Peyer's patch (tissue), 4 donors: ENCODE measurements around the gene POR. TPM values are rescaled to one million over a fixed set of nuclear protein-coding genes. Genes with fewer than 3 reads are reported as not detected.

Source experiments
- DNase-seq, 3 donors: peaks; one replicate each; pipeline ENCODE4 v3.0.0-alpha.2; 2017 to 2019
- H3K27ac ChIP-seq, 4 donors: fragments of 200-600 bp; sonication (generic); one replicate each; pipeline ENCODE4 v1.5.1; 2016 to 2019
- H3K27me3 ChIP-seq, 2 donors: fragments of 200-600 bp; sonication (generic); one replicate each; pipeline ENCODE4 v1.5.1; 2019
- H3K36me3 ChIP-seq, 3 donors: fragments of 200-600 bp; sonication (generic); one replicate each; pipeline ENCODE4 v1.5.1; 2016 to 2019
- H3K4me1 ChIP-seq, 4 donors: fragments of 200-600 bp; sonication (generic); one replicate each; pipeline ENCODE4 v1.5.1; 2016 to 2019
- H3K4me3 ChIP-seq, 4 donors: fragments of 200-600 bp; sonication (generic); 1 replicate in 3 of 4; 2 replicates in 1 of 4; pipeline ENCODE4 v1.5.1; 2016 to 2019; ENCODE audit warnings: mild to moderate bottlenecking in 1 of 4
- H3K9me3 ChIP-seq, 4 donors: fragments of 200-600 bp; sonication (generic); one replicate each; pipeline ENCODE4 v1.5.1; 2016 to 2019; ENCODE audit warnings: mild to moderate bottlenecking in 1 of 4
- POLR2A ChIP-seq, 2 donors: fragments of 450-650 bp; IDR thresholded peaks; one replicate each; pipeline ENCODE4 v1.5.1; 2017; ENCODE audit warnings: antibody characterized with exemption in 2 of 2, mild to moderate bottlenecking in 2 of 2, moderate library complexity in 2 of 2
- total RNA-seq, 4 donors: library from RNA; depleted of rRNA; stranded (reverse); fragments of >200 nt; gene quantifications; one replicate each; pipeline ENCODE4 v1.1.0, GENCODE V29; 2016
- TF ChIP-seq, protein P1 (sequence below), 6 experiments: fragments of 450-650 bp in 4 of 6; fragments of 200-600 bp in 2 of 6; sonication (generic) in 1 of 6; IDR thresholded peaks; one replicate each; pipeline ENCODE4 v1.5.1; 2017 to 2019; ENCODE audit warnings: antibody characterized with exemption in 6 of 6, mild to moderate bottlenecking in 3 of 6, moderate library complexity in 1 of 6

Gene POR
- total RNA-seq, 4 donors from 2014 or later, result 67.7 to 625 (median 451) TPM

DNA sequence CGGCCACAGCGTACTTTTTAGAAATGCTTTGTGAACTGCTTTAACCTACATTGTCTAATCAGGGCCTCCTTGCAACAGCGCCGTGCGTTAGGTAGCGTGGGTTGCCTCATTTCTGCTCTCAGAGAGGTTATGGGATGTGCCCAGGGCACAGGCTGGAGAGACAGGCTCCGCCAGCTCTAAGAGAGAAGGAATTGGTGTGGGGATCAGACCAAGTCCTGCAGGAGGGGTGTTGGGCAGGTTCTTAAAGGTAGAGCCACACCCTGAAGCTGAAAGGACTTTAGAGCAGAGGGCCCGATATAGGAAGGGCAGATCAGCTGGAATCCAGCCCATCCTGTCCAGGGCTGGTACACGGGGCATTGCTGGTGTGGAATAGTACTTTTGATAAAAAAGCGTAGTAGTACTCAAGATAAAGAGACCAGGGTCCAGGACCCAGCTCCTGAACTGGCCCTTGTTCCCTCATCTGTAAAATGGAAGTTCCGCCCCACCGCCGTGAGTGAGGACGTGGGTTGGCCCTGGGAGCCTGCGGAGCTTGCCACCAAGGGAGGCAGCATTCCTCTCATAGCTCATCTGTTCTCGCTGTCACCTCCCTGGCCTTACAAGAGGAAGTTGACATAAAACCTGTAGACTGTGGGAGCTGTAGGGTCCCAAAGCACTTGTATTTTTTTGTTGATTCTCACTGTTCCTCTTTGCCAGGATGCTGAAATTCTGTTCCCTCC is 42.2 kb downstream of the POR start:
- Histone ChIP-seq H3K4me1 (peaks cover 0 to 21% (median 0%) of the 10 kb centered on the region in 4 donors), H3K9me3 (no peaks in the 10 kb centered on the region), H3K36me3 (peaks cover 0 to 61% (median 0%) of the 10 kb centered on the region in 3 donors), H3K27me3 (no peaks in the 10 kb centered on the region), H3K27ac (peak overlapping the region in 3 of 4 donors; percentile 63 to 85 (median 84)), H3K4me3 (no peak overlapping the region)
- TF ChIP-seq, protein P1, sequence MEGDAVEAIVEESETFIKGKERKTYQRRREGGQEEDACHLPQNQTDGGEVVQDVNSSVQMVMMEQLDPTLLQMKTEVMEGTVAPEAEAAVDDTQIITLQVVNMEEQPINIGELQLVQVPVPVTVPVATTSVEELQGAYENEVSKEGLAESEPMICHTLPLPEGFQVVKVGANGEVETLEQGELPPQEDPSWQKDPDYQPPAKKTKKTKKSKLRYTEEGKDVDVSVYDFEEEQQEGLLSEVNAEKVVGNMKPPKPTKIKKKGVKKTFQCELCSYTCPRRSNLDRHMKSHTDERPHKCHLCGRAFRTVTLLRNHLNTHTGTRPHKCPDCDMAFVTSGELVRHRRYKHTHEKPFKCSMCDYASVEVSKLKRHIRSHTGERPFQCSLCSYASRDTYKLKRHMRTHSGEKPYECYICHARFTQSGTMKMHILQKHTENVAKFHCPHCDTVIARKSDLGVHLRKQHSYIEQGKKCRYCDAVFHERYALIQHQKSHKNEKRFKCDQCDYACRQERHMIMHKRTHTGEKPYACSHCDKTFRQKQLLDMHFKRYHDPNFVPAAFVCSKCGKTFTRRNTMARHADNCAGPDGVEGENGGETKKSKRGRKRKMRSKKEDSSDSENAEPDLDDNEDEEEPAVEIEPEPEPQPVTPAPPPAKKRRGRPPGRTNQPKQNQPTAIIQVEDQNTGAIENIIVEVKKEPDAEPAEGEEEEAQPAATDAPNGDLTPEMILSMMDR (IDR thresholded peaks at IDR 0.05), result no peak
- TF ChIP-seq POLR2A (IDR thresholded peaks at IDR 0.05), result peak; percentile 6 to 28
- peak in 2 of 3 donors; percentile 85 to 86 for DNase-seq

DNA sequence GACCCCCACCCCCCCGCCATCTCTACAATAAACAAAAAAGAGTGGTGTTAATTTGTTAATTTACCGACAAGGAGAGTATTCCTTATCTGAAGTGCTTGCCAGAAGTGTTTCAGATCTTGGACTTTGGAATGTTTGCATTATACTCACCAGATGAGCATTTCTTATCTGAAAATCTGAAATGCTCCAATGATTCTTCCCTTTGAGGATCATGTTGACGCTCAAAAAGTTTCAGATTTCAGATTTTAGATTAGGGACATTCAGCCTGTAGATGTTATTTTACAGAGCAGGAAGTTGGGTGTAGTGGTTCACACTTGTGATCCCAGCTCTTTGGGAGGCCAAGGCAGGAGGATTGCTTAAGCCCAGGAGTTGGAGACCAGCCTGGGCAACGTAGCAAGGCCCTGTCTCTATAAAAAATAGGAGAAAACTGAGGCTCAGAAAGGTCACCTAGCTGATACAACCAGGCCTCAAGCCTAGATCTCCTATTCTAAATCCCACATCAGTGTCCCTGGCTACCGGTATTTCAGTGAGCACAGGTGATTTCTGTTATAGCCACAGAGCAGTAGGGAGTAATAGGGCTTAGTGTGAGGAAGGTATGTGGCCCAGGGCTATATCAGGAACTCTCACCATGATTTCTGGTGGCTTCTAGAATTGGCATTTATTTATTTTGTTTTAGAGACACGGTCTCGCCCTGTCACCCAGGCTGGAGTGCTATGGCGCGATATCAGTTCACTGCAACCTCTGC is 44.0 kb downstream of the POR start:
- H3K36me3 ChIP-seq, result peaks cover 0 to 55% (median 0%) of the 10 kb centered on the region in 3 donors
- H3K4me1 ChIP-seq, result peaks cover 0 to 21% (median 0%) of the 10 kb centered on the region in 4 donors
- H3K4me3 ChIP-seq, result no peak overlapping the region
- peak overlapping the region in 3 of 4 donors; percentile 63 to 85 (median 84) for H3K27ac ChIP-seq
- no peak for DNase-seq
- no peaks in the 10 kb centered on the region for H3K9me3 ChIP-seq
- H3K27me3 ChIP-seq, result no peaks in the 10 kb centered on the region
- TF ChIP-seq, protein P1 (IDR thresholded peaks at IDR 0.05), result no peak
- no peak for TF ChIP-seq POLR2A (IDR thresholded peaks at IDR 0.05)

DNA sequence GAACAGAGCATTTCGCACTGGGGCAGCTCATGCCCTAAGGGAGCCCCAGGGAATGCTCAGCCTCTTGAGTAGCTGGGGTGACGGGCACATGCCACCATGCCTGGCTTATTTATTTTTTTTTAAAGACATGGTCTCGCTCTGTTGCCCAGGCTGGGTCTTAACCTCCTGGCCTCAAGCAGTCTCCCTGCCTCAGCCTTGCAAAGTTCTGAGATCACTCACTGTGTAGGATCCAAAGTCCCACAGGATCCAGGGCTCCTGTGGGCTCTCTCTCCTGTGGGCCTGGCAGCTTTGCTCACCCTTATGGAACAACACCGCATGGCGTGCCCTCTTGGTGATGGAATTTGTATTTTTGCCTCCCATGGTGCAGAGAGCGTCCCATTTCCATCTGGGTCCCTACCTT is 45.4 kb downstream of the POR start:
- DNase-seq, result no peak
- TF ChIP-seq POLR2A (IDR thresholded peaks at IDR 0.05), result no peak
- TF ChIP-seq, protein P1 (IDR thresholded peaks at IDR 0.05), result no peak
- H3K27ac ChIP-seq, result no peak overlapping the region
- H3K27me3 ChIP-seq, result no peaks in the 10 kb centered on the region
- no peak overlapping the region for H3K4me3 ChIP-seq
- no peaks in the 10 kb centered on the region for H3K9me3 ChIP-seq
- H3K4me1 ChIP-seq, result peaks cover 0 to 21% (median 0%) of the 10 kb centered on the region in 4 donors
- H3K36me3 ChIP-seq, result peaks cover 0 to 48% (median 0%) of the 10 kb centered on the region in 3 donors

DNA sequence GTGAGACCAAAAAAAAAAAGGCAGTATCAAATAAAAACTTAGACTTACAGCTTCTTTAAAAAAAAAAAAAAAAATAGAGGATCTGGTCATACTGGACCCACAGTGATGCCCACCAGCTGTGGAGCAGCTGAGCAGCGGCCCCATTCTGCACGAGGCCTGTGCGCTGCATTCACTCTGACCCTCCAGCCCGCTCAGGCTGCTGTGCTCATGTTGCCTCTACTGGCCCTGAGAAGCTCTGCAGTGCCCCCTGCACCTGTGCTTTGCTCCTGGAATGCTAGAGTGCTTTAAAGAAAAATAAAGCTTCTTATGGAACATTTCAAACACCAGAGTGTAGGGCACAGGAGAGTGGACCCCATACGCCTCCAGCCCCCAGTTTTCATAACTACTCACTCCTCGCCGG is 46.3 kb downstream of the POR start:
- H3K27ac ChIP-seq, result no peak overlapping the region
- H3K4me1 ChIP-seq, result peaks cover 0 to 28% (median 0%) of the 10 kb centered on the region in 4 donors
- H3K36me3 ChIP-seq, result peaks cover 0 to 41% (median 0%) of the 10 kb centered on the region in 3 donors
- H3K9me3 ChIP-seq, result no peaks in the 10 kb centered on the region
- no peak for DNase-seq
- TF ChIP-seq, protein P1 (IDR thresholded peaks at IDR 0.05), result no peak
- TF ChIP-seq POLR2A (IDR thresholded peaks at IDR 0.05), result no peak
- H3K4me3 ChIP-seq, result no peak overlapping the region
- no peaks in the 10 kb centered on the region for H3K27me3 ChIP-seq

DNA sequence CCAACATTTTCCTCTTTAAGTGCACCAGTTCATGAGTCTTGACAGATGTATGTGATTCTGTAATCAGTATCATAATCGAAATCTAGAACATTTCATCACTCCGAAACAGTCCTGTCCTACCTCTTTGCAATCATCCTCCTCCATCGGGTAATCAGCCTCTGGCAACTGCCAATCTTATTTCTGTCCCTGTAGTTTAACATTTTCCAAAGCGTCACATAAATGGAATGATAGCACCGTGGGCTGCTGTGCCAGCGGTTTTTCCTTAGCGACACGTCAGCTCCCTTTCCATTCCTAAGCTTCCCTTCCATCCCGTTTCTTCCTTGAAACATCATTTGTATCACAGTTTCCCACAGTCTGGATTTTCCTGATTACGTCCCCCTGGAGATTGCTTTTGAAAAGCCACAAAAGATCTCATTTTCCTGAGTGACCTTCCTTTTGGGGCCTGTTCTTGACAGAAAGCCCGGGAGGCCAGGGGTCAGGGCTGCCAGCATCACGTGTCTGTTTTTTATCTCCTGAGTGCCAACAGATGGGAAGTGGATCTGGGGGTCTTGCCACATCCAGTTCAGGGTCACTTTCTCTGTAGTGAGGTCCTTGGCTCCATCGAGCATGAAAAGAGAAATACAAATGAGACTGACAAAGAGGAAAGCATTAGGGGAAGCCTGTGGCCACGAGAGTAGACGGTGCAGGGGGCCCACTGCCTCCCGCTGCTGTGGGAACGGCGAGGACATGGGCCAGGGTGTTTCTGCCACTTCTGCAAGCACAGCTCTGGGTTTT is 47.8 kb downstream of the POR start:
- H3K27me3 ChIP-seq, result no peaks in the 10 kb centered on the region
- H3K9me3 ChIP-seq, result no peaks in the 10 kb centered on the region
- no peak for DNase-seq
- H3K4me1 ChIP-seq, result peaks cover 0 to 25% (median 0%) of the 10 kb centered on the region in 4 donors
- peaks cover 0 to 35% (median 0%) of the 10 kb centered on the region in 3 donors for H3K36me3 ChIP-seq
- peak overlapping the region in 3 of 4 donors; percentile 6 to 57 (median 48) for H3K27ac ChIP-seq
- no peak overlapping the region for H3K4me3 ChIP-seq
- TF ChIP-seq POLR2A (IDR thresholded peaks at IDR 0.05), result no peak
- TF ChIP-seq, protein P1 (IDR thresholded peaks at IDR 0.05), result no peak
